Stimulated activated CD4-positive, alpha-beta T cell treated with anti-CD3 and anti-CD28 coated beads, TNF-alpha, amount 100 ng/mL, for 4 hours (primary cell): ENCODE measurements around the gene SNIP1.
"Not testable (repeated sequence)": the region's sequence is repeated elsewhere in the genome, so short reads cannot be mapped to it uniquely, and the experiment has no call there.

Experiments used
- DNase-seq, 3 experiments: peaks; one replicate each; pipeline ENCODE4 v3.0.0-alpha.2; 2020; ENCODE audit warnings: low read depth in 3 of 3

Gene SNIP1

GRCh38 chr1:37559957-37560379, 5.9 kb upstream of the SNIP1 start:
- not testable (repeated sequence) for DNase-seq

DNA sequence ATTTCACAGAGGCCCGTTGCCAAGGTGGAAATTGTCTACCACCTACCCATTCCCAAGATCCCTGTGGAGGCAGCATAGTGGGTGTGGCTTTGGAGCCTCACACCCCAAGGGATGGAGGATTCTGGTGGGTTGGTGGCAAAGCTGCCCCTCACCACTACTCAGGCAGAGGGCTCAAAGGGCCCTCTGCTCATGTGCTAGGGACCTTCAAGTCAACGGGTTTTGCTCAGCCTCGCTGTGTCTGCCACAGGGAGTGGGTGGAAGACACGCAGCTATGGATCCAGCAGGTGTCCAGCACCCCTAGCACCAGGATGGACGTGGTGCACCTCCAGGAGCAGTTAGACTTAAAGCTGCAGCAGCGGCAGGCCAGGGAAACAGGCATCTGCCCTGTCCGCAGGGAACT, 5.0 kb upstream of the SNIP1 start:
- DNase-seq, result no peak

DNA sequence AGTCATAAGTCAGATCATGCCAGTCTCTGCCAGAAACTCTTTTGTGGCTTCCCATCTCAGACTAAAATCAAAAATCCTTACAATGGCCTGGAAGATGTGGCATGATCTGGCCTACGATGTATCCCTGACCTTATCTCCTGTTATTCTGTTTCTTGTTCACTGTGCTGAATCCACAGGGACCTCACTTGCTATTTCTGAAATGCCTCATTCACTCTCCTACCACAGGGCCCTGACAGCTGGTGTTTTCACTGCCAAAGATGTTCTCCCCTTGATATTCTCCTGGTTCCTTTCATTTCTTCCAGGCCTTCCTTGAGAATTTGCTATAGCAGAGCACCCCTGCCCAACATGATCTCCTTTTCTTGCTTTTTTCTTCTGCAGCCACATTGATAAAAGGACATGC, 4.3 kb upstream of the SNIP1 start:
- no peak for DNase-seq

- DNase-seq, result no peak
Observed at GRCh38 chr1:37557402-37557801, 3.3 kb upstream of the SNIP1 start.

DNA sequence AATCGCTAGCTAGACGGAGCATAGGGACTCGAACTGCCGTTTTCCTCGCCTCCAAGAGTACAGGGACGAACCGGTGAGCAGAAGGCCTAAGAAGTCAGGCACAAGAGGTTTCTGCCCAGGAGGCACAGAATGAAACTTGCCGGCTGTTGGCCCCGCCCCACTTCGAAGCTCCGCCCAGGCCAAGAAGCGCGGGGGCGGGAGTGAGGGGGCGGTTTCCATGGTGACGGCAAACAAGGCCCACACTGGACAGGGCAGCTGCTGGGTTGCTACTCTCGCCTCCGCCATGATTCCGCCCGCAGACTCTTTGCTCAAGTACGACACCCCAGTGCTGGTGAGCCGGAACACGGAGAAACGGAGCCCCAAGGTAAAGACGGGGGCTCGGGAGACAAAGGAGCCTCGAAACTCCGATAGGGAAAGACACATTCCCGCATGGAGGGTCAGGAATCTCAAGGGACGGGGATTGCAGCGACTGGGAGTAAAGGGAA, 2.7 kb upstream of the SNIP1 start, which contains the start of gene DNALI1:
Gene DNALI1 (plus strand): TSS at position 229 of the 485 bp plus-strand sequence. CDS start 55 bp downstream, at position 284.
- DNase-seq, result no peak

DNA sequence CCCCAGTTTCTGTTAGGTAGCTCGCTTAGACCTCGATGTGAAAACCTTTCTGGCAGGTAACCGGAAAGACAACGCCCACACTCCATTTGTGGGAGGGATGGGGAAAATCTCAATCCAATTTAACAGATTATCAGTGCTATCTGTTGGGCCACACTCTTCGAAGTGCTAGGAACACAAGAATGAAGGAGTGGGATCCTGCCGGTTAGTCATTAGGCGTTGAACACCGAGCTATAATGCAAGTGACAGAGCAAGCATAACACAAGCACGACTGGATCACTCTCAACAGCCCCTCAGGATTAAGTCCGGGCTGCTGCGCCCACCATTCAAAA, 531 bp downstream of the SNIP1 start:
- DNase-seq, result no peak

GRCh38 chr1:37549341-37549740, 4.8 kb downstream of the SNIP1 start:
- DNase-seq, result no peak

GRCh38 chr1:37545019-37545418, 9.1 kb downstream of the SNIP1 start:
- no peak for DNase-seq

DNA sequence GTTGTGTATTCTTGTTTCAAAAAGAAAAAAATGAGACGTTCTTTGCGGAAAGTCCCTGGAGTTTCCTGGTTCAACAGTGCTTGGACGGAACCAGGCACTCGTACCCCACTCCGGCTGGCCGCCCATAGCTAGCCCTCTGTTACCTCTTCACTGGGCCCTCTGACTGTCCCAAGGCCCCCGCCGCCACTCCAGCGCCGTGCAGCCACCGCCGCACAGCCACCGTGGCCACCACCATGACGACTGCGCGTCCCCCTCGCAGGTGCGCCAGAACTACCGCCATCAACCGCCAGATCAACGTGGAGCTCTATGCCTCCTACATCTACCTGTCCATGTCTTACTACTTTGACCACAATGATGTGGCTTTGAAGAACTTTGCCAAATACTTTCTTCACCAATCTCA, 9.6 kb downstream of the SNIP1 start:
- no peak for DNase-seq

DNA sequence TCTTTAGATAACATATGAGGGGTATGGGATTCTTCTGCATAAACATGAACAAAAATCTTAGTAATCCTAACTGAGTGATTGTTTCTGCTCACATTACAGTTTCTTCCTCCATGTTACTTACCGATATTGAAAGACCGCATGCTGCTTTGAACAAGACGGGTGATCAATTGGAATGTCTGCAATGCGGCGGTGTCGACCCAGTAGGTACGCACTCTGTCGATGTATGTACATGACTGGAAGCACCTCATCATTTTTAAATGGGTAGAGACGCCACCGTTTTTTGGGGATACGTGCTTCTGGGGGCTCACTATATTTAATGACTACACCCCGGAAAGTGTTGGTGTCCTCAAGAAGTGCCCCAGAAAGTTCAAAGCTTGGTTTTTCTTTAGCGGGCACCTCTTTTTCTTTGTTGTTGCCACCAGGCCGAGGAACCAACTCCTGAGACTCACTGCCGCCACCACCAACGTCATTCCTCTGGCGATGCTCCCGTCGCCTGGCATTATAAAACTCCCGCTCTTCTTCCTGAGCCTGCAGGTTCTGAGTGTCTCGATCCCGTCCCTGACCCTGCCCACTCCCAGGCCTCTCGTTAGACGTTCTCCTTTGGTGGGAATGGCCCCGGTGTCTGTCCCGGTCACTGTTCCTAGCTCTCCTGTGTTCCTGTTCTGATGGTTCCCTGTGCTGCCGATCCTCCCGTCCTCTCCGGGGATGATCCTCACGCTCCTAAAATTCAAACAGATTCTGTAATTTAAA, 13.9 kb downstream of the SNIP1 start:
- DNase-seq, result no peak

- not testable (repeated sequence) for DNase-seq
Observed at GRCh38 chr1:37539154-37539553, 14.9 kb downstream of the SNIP1 start.

DNA sequence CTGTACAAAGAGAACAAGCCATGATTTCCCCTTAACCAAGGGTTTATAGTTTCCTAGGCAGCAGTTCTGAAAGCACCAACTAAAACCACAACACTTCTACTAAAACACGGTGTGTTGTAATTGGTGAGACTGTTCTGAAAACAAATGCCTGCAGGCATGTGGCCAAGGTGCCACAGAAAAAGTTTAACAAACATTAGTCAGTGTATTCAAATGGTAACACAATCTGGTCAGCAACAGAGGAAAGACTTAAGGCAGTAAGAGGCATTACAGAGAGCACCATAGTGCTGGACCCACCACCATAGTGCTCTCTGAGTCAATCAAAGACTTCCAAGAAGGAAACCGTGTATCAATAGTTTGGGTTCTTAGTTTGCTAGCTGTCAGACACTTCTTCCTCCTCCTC, 16.7 kb downstream of the SNIP1 start:
- no peak for DNase-seq

GRCh38 chr1:37533317-37534093, 20.6 kb downstream of the SNIP1 start:
- DNase-seq, result no peak

GRCh38 chr1:37532418-37533156, 21.5 kb downstream of the SNIP1 start:
- DNase-seq, result not testable (repeated sequence)

- DNase-seq, result not testable (repeated sequence)
Observed at GRCh38 chr1:37529888-37530287, 24.2 kb downstream of the SNIP1 start.

DNA sequence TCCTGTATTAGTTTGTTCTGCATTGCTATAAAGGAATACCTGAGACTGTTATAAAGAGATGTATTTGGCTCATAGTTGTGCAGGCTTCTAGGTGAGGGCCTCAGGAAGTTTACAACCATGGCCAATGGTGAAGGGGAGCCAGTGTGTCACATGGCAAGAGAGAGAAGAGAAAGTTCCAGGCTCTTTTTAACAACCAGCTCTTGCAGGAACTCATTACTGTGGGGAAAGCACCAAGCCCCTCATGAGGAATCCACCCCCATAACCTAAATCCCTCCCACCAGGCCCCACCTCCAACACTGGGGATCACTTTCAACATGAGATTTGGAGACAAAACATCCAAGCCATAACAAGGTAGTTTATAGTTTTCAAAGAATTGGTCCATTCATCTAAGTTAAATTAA, 34.5 kb downstream of the SNIP1 start:
- DNase-seq, result no peak

DNA sequence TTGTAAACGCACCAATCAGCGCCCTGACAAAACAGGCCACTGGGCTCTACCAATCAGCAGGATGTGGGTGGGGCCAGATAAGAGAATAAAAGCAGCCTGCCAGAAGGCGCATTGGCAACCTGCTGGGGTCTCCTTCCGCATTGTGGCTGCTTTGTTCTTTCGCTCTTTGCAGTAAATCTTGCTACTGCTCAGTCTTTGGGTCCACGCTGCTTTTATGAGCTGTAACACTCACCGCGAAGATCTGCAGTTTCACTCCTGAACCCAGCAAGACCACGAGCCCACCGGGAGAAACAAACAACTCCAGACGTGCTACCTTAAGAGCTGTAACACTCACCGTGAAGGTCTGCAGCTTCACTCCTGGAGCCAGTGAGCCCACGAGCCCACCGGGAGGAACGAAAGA, 35.2 kb downstream of the SNIP1 start:
- peak in 1 of 3 experiments; percentile 10 for DNase-seq

DNA sequence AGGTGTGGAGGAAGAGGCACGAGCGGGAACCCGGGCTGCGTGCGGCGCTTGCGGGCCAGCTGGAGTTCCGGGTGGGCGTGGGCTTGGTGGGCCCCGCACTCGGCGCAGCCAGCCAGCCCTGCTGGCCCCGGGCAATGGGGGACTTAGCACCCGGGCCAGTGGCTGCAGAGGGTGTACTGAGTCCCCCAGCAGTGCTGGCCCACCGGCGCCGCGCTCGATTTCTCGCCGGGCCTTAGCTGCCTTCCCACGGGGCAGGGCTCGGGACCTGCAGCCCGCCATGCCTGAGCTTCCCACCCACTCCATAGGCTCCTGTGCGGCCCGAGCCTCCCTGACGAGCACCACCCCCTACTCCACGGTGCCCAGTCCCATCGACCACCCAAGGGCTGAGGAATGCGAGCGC, 35.9 kb downstream of the SNIP1 start:
- DNase-seq, result not testable (repeated sequence)

DNA sequence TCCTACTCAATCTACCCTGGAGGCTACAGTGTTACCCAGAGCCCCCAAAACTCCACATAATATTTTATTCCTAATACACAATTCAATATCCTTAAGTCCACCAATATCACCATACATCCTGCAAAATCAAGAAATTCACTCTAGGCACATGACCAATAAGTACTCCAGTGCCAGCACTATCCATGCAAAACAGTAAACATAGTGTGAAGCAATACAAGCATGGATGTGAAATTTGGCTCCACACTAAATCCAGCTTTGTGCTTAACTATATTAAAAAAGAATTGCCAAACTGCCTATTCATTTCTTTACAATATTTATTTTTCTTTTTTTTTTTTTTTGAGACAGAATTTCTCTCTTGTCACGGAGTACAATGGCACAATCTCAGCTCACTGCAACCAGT, 36.5 kb downstream of the SNIP1 start:
- DNase-seq, result no peak

DNA sequence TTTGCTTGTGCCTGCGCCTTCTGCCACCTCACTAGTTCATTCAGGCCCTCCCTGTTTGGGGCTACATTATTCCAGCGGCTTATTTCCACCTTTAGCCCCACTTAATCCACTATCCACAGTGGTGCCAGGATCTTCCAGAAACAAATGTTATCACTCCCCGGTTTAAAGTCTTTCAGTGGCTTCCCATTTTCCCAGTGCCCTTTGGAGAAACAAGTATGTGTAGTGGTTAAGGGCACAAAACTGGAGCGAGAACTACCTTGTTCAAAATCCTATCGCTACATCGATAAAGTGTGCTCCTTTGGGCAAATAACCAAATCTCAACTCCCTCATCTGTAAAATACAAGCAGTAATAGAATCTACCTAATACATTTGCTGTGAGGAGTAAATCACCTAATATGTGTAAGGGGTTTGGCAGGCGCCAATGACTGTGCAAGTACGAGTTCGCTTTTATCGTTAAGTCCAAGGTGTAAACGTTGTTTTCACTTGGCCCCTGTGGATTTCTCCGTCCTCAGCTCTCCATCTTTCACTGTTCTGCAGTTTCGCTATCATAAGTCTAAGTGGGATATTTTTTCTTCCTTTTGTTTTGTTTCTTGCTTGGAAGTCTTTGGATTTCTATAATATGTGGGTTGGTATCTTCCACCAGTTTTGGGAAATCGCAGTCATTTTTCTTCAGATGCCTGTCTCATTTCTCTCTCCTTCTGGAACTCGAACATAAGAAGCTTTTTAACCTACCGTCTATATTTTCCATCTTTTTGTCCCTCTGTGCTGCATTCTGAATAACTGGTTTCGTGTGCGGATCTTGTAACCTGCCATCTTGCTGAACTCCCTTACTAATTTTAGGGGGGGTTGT, 38.7 kb downstream of the SNIP1 start:
- no peak for DNase-seq
